Measurements from ENCODE around the gene SETDB1. TPM values are rescaled to one million over a fixed set of nuclear protein-coding genes. Genes with fewer than 3 reads are reported as not detected.

Gene SETDB1
- total RNA-seq, 1 donor from 2014 or later = 30.0 TPM

GRCh38 chr1:150985179-150985825 lies 59.1 kb downstream of the SETDB1 start:
- Histone ChIP-seq H3K9ac (ENCODE audit: low read length) (no peak overlapping the region), H3K4me2 (ENCODE audit: low read length) (no peak overlapping the region), H3K4me1 (ENCODE audit: insufficient read depth, low read length) (peaks cover 10% of the 10 kb centered on the region), H3K4me3 (ENCODE audit: insufficient read depth, low read depth, low read length) (no peak overlapping the region), H3K9me3 (ENCODE audit: insufficient read depth, low read depth, low read length) (no peaks in the 10 kb centered on the region), H3K79me2 (ENCODE audit: insufficient read depth, low read length) (no peaks in the 10 kb centered on the region), H3K36me3 (ENCODE audit: insufficient read depth, low read length) (no peaks in the 10 kb centered on the region), H2AFZ (ENCODE audit: low read depth, low read length) (no peak overlapping the region), H4K20me1 (ENCODE audit: insufficient read depth, low read length) (no peaks in the 10 kb centered on the region), H3K27me3 (ENCODE audit: insufficient read depth, low read length) (peaks cover 7% of the 10 kb centered on the region), H3K27ac (ENCODE audit: low read depth, low read length) (no peak overlapping the region)
- FAIRE-seq (no peak), DNase-seq (ENCODE audit: low read depth) (no peak)
- no peaks in the 10 kb centered on the region for H3K36me3 Mint-ChIP-seq (ENCODE audit: low read depth, unreplicated experiment)
- H3K4me3 Mint-ChIP-seq (ENCODE audit: unreplicated experiment) = no peak overlapping the region
- H3K27me3 Mint-ChIP-seq (ENCODE audit: low read depth, unreplicated experiment) = peaks cover 8% of the 10 kb centered on the region
- H3K9me3 Mint-ChIP-seq (ENCODE audit: unreplicated experiment) = no peaks in the 10 kb centered on the region
- H3K4me1 Mint-ChIP-seq (ENCODE audit: low read depth, unreplicated experiment) = peaks cover 17% of the 10 kb centered on the region
- no peak for TF ChIP-seq EZH2 (IDR thresholded peaks at IDR 0.05; ENCODE audit: insufficient read depth, low read length)
- TF ChIP-seq, protein P1, sequence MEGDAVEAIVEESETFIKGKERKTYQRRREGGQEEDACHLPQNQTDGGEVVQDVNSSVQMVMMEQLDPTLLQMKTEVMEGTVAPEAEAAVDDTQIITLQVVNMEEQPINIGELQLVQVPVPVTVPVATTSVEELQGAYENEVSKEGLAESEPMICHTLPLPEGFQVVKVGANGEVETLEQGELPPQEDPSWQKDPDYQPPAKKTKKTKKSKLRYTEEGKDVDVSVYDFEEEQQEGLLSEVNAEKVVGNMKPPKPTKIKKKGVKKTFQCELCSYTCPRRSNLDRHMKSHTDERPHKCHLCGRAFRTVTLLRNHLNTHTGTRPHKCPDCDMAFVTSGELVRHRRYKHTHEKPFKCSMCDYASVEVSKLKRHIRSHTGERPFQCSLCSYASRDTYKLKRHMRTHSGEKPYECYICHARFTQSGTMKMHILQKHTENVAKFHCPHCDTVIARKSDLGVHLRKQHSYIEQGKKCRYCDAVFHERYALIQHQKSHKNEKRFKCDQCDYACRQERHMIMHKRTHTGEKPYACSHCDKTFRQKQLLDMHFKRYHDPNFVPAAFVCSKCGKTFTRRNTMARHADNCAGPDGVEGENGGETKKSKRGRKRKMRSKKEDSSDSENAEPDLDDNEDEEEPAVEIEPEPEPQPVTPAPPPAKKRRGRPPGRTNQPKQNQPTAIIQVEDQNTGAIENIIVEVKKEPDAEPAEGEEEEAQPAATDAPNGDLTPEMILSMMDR (IDR thresholded peaks at IDR 0.05; ENCODE audit: insufficient read depth, low read depth, low read length) = no peak
- no peak overlapping the region for H3K27ac Mint-ChIP-seq (ENCODE audit: unreplicated experiment)

DNA sequence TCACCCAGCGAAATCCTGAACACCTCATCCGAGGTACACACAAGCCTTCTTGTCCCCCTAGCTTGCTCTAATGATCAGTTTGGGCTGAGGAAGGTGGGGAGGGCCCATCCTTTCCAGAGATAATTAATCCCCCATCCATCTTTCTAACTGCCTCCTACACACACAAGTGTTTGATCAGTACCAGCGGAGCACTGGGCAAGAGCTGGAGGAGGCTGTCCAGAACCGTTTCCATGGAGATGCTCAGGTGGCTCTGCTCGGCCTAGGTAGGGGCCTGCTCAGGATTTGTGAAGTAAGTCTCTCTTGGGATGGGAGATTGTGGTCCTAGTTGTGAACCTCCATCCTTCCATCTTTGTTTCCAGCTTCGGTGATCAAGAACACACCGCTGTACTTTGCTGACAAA lies 61.8 kb downstream of the SETDB1 start:
- H3K27ac Mint-ChIP-seq (ENCODE audit: unreplicated experiment) = no peak overlapping the region
- Histone ChIP-seq H3K4me1 (ENCODE audit: insufficient read depth, low read length) (no peaks in the 10 kb centered on the region), H3K9me3 (ENCODE audit: insufficient read depth, low read depth, low read length) (no peaks in the 10 kb centered on the region), H3K4me3 (ENCODE audit: insufficient read depth, low read depth, low read length) (no peak overlapping the region), H3K79me2 (ENCODE audit: insufficient read depth, low read length) (no peaks in the 10 kb centered on the region), H3K27me3 (ENCODE audit: insufficient read depth, low read length) (peaks cover 7% of the 10 kb centered on the region), H3K36me3 (ENCODE audit: insufficient read depth, low read length) (no peaks in the 10 kb centered on the region), H3K4me2 (ENCODE audit: low read length) (no peak overlapping the region), H3K27ac (ENCODE audit: low read depth, low read length) (no peak overlapping the region), H2AFZ (ENCODE audit: low read depth, low read length) (no peak overlapping the region), H3K9ac (ENCODE audit: low read length) (no peak overlapping the region), H4K20me1 (ENCODE audit: insufficient read depth, low read length) (no peaks in the 10 kb centered on the region)
- no peaks in the 10 kb centered on the region for H3K36me3 Mint-ChIP-seq (ENCODE audit: low read depth, unreplicated experiment)
- FAIRE-seq (no peak), DNase-seq (ENCODE audit: low read depth) (no peak)
- peaks cover 8% of the 10 kb centered on the region for H3K27me3 Mint-ChIP-seq (ENCODE audit: low read depth, unreplicated experiment)
- H3K4me1 Mint-ChIP-seq (ENCODE audit: low read depth, unreplicated experiment) = peaks cover 4% of the 10 kb centered on the region
- no peak overlapping the region for H3K4me3 Mint-ChIP-seq (ENCODE audit: unreplicated experiment)
- TF ChIP-seq, protein P1 (IDR thresholded peaks at IDR 0.05; ENCODE audit: insufficient read depth, low read depth, low read length) = no peak
- TF ChIP-seq EZH2 (IDR thresholded peaks at IDR 0.05; ENCODE audit: insufficient read depth, low read length) = no peak
- H3K9me3 Mint-ChIP-seq (ENCODE audit: unreplicated experiment) = no peaks in the 10 kb centered on the region

DNA sequence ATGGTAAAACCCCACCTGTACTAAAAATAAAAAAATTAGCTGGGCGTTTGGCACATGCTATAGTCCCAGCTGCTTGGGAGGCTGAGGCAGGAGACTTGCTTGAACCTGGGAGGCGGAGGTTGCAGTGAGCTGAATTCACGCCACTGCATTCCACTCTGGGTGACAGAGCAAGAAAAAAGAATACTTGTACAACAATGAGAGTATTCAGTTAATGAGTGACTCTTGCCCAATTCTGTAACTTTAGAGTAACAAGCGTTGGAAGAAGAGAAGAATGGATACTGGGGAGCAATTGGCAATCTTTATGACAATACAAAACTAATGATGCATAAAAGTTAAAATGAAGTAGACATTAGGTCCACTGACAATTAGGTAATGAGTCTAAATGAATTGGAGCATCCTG lies 66.5 kb downstream of the SETDB1 start:
- H3K4me3 Mint-ChIP-seq (ENCODE audit: unreplicated experiment) = no peak overlapping the region
- Histone ChIP-seq H3K9me3 (ENCODE audit: insufficient read depth, low read depth, low read length) (no peaks in the 10 kb centered on the region), H3K27me3 (ENCODE audit: insufficient read depth, low read length) (no peaks in the 10 kb centered on the region), H3K79me2 (ENCODE audit: insufficient read depth, low read length) (no peaks in the 10 kb centered on the region), H3K4me3 (ENCODE audit: insufficient read depth, low read depth, low read length) (no peak overlapping the region), H2AFZ (ENCODE audit: low read depth, low read length) (no peak overlapping the region), H3K4me2 (ENCODE audit: low read length) (no peak overlapping the region), H4K20me1 (ENCODE audit: insufficient read depth, low read length) (no peaks in the 10 kb centered on the region), H3K9ac (ENCODE audit: low read length) (no peak overlapping the region), H3K4me1 (ENCODE audit: insufficient read depth, low read length) (no peaks in the 10 kb centered on the region), H3K36me3 (ENCODE audit: insufficient read depth, low read length) (no peaks in the 10 kb centered on the region), H3K27ac (ENCODE audit: low read depth, low read length) (no peak overlapping the region)
- FAIRE-seq (no peak), DNase-seq (ENCODE audit: low read depth) (no peak)
- H3K27me3 Mint-ChIP-seq (ENCODE audit: low read depth, unreplicated experiment) = no peaks in the 10 kb centered on the region
- H3K27ac Mint-ChIP-seq (ENCODE audit: unreplicated experiment) = no peak overlapping the region
- H3K36me3 Mint-ChIP-seq (ENCODE audit: low read depth, unreplicated experiment) = peaks cover 8% of the 10 kb centered on the region
- H3K9me3 Mint-ChIP-seq (ENCODE audit: unreplicated experiment) = peaks cover 2% of the 10 kb centered on the region
- H3K4me1 Mint-ChIP-seq (ENCODE audit: low read depth, unreplicated experiment) = peaks cover 7% of the 10 kb centered on the region
- no peak for TF ChIP-seq EZH2 (IDR thresholded peaks at IDR 0.05; ENCODE audit: insufficient read depth, low read length)
- TF ChIP-seq, protein P1 (IDR thresholded peaks at IDR 0.05; ENCODE audit: insufficient read depth, low read depth, low read length) = no peak

All from astrocyte (in vitro differentiated cells and primary cell).